GM18907 (cell line): ENCODE data around the gene SCUBE2.
A peak's percentile ranks its signal among the peaks of the same experiment; 100 is the strongest.

Experiments used
- ATAC-seq: cut with Tn5 transposase; IDR thresholded peaks from one replicate; pipeline ENCODE4 v1.9.1; 2021; ENCODE audit warnings: mild to moderate bottlenecking, moderate library complexity; ENCODE audit not compliant: unreplicated experiment

SCUBE2 gene

GRCh38 chr11:9049959-9050358 lies 41.4 kb downstream of the SCUBE2 start:
- ATAC-seq, result no peak

- no peak for ATAC-seq
Measured at GRCh38 chr11:9047964-9048523, 43.4 kb downstream of the SCUBE2 start.

- ATAC-seq, result no peak
Measured at GRCh38 chr11:9046481-9046880, 44.9 kb downstream of the SCUBE2 start.

- ATAC-seq, result no peak
Measured at GRCh38 chr11:9042488-9042887, 48.9 kb downstream of the SCUBE2 start.

- no peak for ATAC-seq
Measured at GRCh38 chr11:9041747-9042146, 49.7 kb downstream of the SCUBE2 start.

- ATAC-seq, result no peak
Measured at GRCh38 chr11:9040410-9040809, 51.0 kb downstream of the SCUBE2 start.

- no peak for ATAC-seq
Measured at GRCh38 chr11:9039863-9040262, 51.5 kb downstream of the SCUBE2 start.

GRCh38 chr11:9039198-9039597 lies 52.2 kb downstream of the SCUBE2 start:
- ATAC-seq, result no peak

- ATAC-seq, result no peak
Measured at GRCh38 chr11:9038541-9038940, 52.9 kb downstream of the SCUBE2 start.

- no peak for ATAC-seq
Measured at GRCh38 chr11:9037963-9038362, 53.4 kb downstream of the SCUBE2 start.

- no peak for ATAC-seq
Measured at GRCh38 chr11:9037046-9037780, 54.2 kb downstream of the SCUBE2 start.

GRCh38 chr11:9030601-9031000 lies 60.8 kb downstream of the SCUBE2 start:
- ATAC-seq, result no peak

- ATAC-seq, result no peak
Measured at GRCh38 chr11:9029422-9029821, 62.0 kb downstream of the SCUBE2 start.

GRCh38 chr11:9028581-9028980 lies 62.8 kb downstream of the SCUBE2 start:
- no peak for ATAC-seq

- no peak for ATAC-seq
Measured at GRCh38 chr11:9025101-9025850, 66.1 kb downstream of the SCUBE2 start.

- ATAC-seq, result no peak
Measured at GRCh38 chr11:9022961-9023680, 68.3 kb downstream of the SCUBE2 start.

- no peak for ATAC-seq
Measured at GRCh38 chr11:9020916-9021315, 70.5 kb downstream of the SCUBE2 start.

- ATAC-seq, result no peak
Measured at GRCh38 chr11:9019861-9020260, 71.5 kb downstream of the SCUBE2 start.

- ATAC-seq, result no peak
Measured at GRCh38 chr11:9017773-9018172, 73.6 kb downstream of the SCUBE2 start.

- no peak for ATAC-seq
Measured at GRCh38 chr11:9016916-9017642, 74.3 kb downstream of the SCUBE2 start.

- peak; percentile 80 for ATAC-seq
Measured at GRCh38 chr11:9015677-9016076, 75.7 kb downstream of the SCUBE2 start.
